Measurements from ENCODE around the gene CYP4F2.
"Not testable (repeated sequence)": the region's sequence is repeated elsewhere in the genome, so short reads cannot be mapped to it uniquely, and the experiment has no call there.

The CYP4F2 gene

DNA sequence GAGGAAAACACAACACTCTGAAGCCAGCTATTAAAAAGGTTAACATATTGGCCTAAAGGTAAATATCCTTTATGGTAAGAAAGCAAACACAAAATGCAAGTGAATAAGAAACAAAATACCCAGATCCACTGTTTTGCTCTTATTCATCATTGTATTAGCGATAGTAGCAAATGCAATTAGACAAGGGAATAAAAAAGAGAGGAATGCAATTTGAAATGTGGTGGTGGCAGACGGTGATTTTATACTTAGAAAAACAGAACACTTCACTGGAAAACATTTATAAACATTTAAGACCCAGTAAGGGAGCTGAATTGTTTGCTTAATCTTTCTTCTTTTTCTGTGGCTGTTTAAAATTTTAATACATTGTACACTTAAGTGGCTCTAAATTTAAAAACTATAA lies 17.2 kb upstream of the CYP4F2 start:
- Mint-ChIP-seq H3K27me3 (peaks cover 54% of the 10 kb centered on the region), H3K4me3 (no peak overlapping the region), H3K36me3 (no peaks in the 10 kb centered on the region), H3K27ac (no peak overlapping the region), H3K9me3 (ENCODE audit: low read depth) (no peaks in the 10 kb centered on the region), H3K4me1 (ENCODE audit: low read depth) (peaks cover 2% of the 10 kb centered on the region)

DNA sequence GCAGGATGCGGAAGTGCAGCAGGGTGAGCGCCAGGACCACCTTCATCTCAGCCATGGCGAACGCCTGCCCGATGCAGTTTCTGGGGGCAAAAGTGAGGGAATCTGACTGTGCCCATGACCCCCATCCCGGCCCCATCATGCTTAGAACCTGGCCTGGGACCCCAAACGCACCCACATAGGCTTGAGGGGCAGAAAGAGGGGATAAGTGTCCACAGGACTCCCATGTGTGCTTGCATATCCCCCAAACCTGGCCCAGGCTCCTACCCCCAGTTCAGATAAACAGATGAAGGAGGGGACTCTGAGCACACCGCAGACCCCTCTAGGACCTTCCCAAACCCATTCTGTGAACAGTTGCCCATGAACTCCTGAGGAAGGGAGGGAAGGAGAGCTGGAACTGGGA lies 16.0 kb upstream of the CYP4F2 start:
- Mint-ChIP-seq H3K4me3 (no peak overlapping the region), H3K27ac (no peak overlapping the region), H3K27me3 (peaks cover 59% of the 10 kb centered on the region)

DNA sequence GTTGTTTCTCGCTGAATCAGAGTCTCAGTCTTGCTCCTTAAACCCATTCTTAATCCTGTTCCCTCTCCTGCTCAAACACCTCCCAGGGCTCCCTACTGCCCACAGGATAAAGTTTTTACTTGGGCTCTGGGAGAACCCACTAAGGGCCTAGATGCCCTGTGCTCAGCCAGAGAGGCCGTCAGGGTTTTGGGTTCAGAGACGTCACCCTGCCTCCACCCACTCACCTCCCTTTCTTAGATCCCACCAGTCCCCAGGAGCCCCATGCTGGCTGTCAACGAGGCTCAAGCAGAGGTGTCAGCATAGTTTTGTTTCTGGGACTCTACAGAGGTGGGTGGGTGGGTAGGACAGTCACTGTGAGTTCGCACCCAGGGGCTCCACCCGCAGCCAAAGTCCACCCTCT lies 15.5 kb upstream of the CYP4F2 start:
- Mint-ChIP-seq H3K9me3 (ENCODE audit: low read depth) (no peaks in the 10 kb centered on the region), H3K27ac (no peak overlapping the region), H3K36me3 (no peaks in the 10 kb centered on the region), H3K4me1 (ENCODE audit: low read depth) (peaks cover 2% of the 10 kb centered on the region), H3K4me3 (no peak overlapping the region), H3K27me3 (peaks cover 56% of the 10 kb centered on the region)

More for the DNA sequence above, 16.0 kb upstream of the CYP4F2 start:
- H3K4me1 Mint-ChIP-seq (ENCODE audit: low read depth): peaks cover 2% of the 10 kb centered on the region
- no peaks in the 10 kb centered on the region for H3K9me3 Mint-ChIP-seq (ENCODE audit: low read depth)
- no peaks in the 10 kb centered on the region for H3K36me3 Mint-ChIP-seq

- peaks cover 3% of the 10 kb centered on the region for H3K36me3 Mint-ChIP-seq
- H3K4me3 Mint-ChIP-seq: no peak overlapping the region
- H3K27me3 Mint-ChIP-seq: peaks cover 49% of the 10 kb centered on the region
- H3K9me3 Mint-ChIP-seq (ENCODE audit: low read depth): no peaks in the 10 kb centered on the region
- no peak overlapping the region for H3K27ac Mint-ChIP-seq
- peaks cover 2% of the 10 kb centered on the region for H3K4me1 Mint-ChIP-seq (ENCODE audit: low read depth)
Measured at GRCh38 chr19:15911599-15912235, 13.8 kb upstream of the CYP4F2 start.

DNA sequence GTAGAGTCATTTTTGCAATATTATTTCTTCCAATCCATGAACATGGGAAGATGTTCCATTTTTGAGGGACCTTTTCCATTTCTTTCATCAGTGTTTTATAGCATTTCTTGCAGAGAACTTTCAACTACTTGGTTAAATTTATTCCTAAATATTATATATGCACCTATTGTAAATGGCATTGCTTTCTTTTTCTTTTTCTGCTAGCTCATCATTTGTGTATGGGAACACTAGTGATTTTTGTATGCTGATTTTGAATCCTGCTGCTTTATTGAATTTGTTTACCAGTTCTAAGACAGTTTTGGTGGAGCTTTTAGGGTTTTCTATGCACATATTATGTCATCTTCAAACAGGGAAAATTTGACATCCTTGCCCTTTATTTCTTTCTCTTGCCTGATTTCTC lies 7.2 kb upstream of the CYP4F2 start:
- Mint-ChIP-seq H3K4me3 (no peak overlapping the region), H3K27me3 (peaks cover 26% of the 10 kb centered on the region), H3K4me1 (ENCODE audit: low read depth) (peaks cover 8% of the 10 kb centered on the region), H3K27ac (no peak overlapping the region), H3K36me3 (peaks cover 4% of the 10 kb centered on the region), H3K9me3 (ENCODE audit: low read depth) (no peaks in the 10 kb centered on the region)

- not testable (repeated sequence) for H3K4me3 Mint-ChIP-seq; H3K9me3 Mint-ChIP-seq (ENCODE audit: low read depth); H3K27ac Mint-ChIP-seq; H3K36me3 Mint-ChIP-seq
- Mint-ChIP-seq H3K4me1 (ENCODE audit: low read depth) (peaks cover 11% of the 10 kb centered on the region), H3K27me3 (peaks cover 18% of the 10 kb centered on the region)
Measured at GRCh38 chr19:15902898-15903297, 5.0 kb upstream of the CYP4F2 start.

DNA sequence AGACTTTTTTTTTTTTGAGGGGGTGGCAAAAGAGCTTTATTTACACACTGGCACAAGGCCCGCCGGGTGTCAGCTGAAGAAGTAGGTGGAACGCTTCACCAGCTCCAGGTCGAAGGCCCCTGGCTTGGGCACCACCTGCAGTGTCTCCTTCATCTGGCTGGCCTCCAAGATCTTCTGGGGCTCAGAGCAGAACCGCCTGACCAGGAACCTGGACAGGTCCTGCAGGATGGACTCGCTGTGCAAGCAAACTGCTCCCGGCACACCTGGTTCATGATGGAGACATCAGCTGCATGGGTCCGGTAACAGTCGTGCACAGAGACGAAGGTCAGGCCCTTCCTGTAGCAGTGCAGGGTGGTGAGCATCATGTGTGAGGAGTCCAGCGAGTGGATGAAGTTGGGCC lies 4.4 kb upstream of the CYP4F2 start:
- Mint-ChIP-seq H3K4me3 (no peak overlapping the region), H3K9me3 (ENCODE audit: low read depth) (no peaks in the 10 kb centered on the region), H3K27ac (no peak overlapping the region), H3K27me3 (peaks cover 16% of the 10 kb centered on the region), H3K36me3 (peaks cover 4% of the 10 kb centered on the region), H3K4me1 (ENCODE audit: low read depth) (peaks cover 11% of the 10 kb centered on the region)

- no peak overlapping the region for H3K27ac Mint-ChIP-seq
- no peaks in the 10 kb centered on the region for H3K9me3 Mint-ChIP-seq (ENCODE audit: low read depth)
- peaks cover 19% of the 10 kb centered on the region for H3K27me3 Mint-ChIP-seq
- H3K36me3 Mint-ChIP-seq: no peaks in the 10 kb centered on the region
- peak overlapping the region; percentile 90 for H3K4me3 Mint-ChIP-seq
- peaks cover 11% of the 10 kb centered on the region for H3K4me1 Mint-ChIP-seq (ENCODE audit: low read depth)
Measured at GRCh38 chr19:15900504-15900903, 2.6 kb upstream of the CYP4F2 start.

DNA sequence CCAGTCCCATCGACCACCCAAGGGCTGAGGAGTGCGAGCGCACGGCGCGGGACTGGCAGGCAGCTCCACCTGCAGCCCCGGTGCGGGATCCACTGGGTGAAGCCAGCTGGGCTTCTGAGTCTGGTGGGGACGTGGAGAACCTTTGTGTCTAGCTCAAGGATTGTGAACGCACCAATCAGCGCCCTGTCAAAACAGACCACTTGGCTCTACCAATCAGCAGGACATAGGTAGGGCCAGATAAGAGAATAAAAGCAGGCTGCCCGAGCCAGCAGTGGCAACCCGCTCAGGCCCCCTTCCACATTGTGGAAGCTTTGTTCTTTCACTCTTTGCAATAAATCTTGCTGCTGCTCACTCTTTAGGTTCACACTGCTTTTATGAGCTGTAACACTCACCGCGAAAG lies 2.2 kb upstream of the CYP4F2 start:
- H3K27ac Mint-ChIP-seq; H3K36me3 Mint-ChIP-seq; H3K9me3 Mint-ChIP-seq (ENCODE audit: low read depth): not testable (repeated sequence)
- Mint-ChIP-seq H3K4me1 (ENCODE audit: low read depth) (peaks cover 11% of the 10 kb centered on the region), H3K4me3 (peak overlapping the region; percentile 90), H3K27me3 (peaks cover 20% of the 10 kb centered on the region)

- H3K36me3 Mint-ChIP-seq; H3K9me3 Mint-ChIP-seq (ENCODE audit: low read depth); H3K27ac Mint-ChIP-seq: not testable (repeated sequence)
- Mint-ChIP-seq H3K4me1 (ENCODE audit: low read depth) (peaks cover 11% of the 10 kb centered on the region), H3K4me3 (peak overlapping the region; percentile 72), H3K27me3 (peaks cover 19% of the 10 kb centered on the region)
Measured at GRCh38 chr19:15899561-15899960, 1.7 kb upstream of the CYP4F2 start.

DNA sequence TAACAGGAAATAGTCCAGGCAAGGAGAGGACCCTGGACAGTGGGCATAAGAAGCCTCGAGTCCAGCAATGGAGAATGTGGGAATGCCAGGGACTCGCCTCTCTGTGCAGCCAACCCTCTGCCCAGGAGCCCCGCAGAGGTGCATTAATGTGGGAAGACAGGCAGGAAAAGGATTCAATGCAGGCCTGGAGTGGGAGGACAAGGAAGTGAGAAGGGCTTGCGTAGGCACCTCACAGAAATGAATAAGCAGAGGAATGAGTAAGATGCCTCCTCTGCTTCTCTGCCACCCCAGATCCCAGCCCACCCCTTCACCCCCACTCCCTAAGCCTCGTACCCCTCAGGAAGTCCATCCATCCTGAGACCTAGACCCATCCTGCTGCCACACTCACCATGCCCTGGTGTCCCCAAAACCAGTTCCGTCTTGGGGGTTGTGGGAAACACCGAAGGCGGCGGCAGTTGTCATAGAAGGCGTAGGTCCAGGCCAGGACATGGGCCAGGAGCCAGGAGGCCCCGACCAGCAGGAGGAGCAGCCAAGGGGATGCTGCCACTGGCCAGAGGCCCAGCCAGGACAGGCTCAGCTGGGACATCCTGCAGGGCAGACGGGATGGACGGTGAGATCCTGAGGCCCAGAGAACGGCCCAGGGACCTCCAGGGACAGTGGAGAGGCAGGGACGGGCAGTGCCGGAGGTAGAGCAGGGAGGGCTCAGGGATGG lies 692 bp downstream of the CYP4F2 start:
- peaks cover 11% of the 10 kb centered on the region for H3K4me1 Mint-ChIP-seq (ENCODE audit: low read depth)
- H3K4me3 Mint-ChIP-seq: no peak overlapping the region
- no peaks in the 10 kb centered on the region for H3K36me3 Mint-ChIP-seq
- no peak overlapping the region for H3K27ac Mint-ChIP-seq
- H3K27me3 Mint-ChIP-seq: peaks cover 20% of the 10 kb centered on the region
- no peaks in the 10 kb centered on the region for H3K9me3 Mint-ChIP-seq (ENCODE audit: low read depth)

DNA sequence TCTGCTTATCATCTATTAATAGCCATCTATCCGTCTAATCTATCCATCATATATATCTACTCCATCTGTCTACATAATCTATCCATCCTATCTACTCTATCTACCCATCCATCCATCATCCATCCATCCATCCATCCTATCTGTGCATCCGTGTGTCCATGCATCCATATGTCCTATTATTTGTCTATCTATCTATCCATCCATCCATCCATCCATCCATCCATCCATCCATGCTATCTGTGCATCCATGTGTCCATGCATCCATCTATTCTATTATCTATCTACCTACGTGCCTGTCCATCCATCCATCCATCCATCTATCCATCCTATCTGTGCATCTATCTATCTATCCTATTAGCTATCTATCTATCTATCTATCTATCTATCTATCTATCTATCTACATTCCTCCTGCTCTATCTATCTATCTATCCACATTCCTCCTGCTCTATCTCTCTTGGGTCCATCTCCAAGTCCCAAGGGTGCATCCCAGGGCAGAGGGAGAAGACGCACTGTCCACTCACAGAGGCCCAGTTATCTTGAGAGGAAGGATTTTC lies 1.9 kb downstream of the CYP4F2 start:
- Mint-ChIP-seq H3K27me3 (peaks cover 20% of the 10 kb centered on the region), H3K4me3 (no peak overlapping the region), H3K27ac (no peak overlapping the region), H3K9me3 (ENCODE audit: low read depth) (no peaks in the 10 kb centered on the region), H3K4me1 (ENCODE audit: low read depth) (peaks cover 11% of the 10 kb centered on the region), H3K36me3 (no peaks in the 10 kb centered on the region)

GRCh38 chr19:15894359-15894758 lies 3.5 kb downstream of the CYP4F2 start:
- H3K27me3 Mint-ChIP-seq: peaks cover 16% of the 10 kb centered on the region
- no peaks in the 10 kb centered on the region for H3K9me3 Mint-ChIP-seq (ENCODE audit: low read depth)
- no peaks in the 10 kb centered on the region for H3K36me3 Mint-ChIP-seq
- no peak overlapping the region for H3K27ac Mint-ChIP-seq
- H3K4me1 Mint-ChIP-seq (ENCODE audit: low read depth): peaks cover under 1% of the 10 kb centered on the region
- H3K4me3 Mint-ChIP-seq: no peak overlapping the region

GRCh38 chr19:15893477-15893876 lies 4.4 kb downstream of the CYP4F2 start:
- no peaks in the 10 kb centered on the region for H3K4me1 Mint-ChIP-seq (ENCODE audit: low read depth)
- no peak overlapping the region for H3K4me3 Mint-ChIP-seq
- no peak overlapping the region for H3K27ac Mint-ChIP-seq
- H3K36me3 Mint-ChIP-seq: no peaks in the 10 kb centered on the region
- peaks cover 16% of the 10 kb centered on the region for H3K27me3 Mint-ChIP-seq
- H3K9me3 Mint-ChIP-seq (ENCODE audit: low read depth): no peaks in the 10 kb centered on the region

DNA sequence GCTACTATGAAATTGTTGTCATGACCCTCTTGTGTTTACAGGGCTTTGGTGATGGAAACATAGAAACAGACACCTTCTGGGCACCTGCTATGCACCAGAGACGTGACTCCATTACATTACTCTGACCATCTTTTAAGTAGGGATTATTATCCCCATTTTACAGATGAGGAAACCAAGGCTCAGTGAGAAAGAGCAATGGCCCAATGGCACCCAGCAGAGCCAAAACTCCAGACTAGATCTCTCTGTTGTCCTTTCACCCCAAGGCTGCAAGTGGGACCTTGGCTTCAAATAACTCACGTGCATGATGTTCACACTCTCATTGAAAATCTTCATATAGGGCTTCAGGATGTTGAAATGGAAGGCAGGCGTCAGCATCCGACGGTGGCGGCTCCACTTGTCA lies 5.9 kb downstream of the CYP4F2 start:
- Mint-ChIP-seq H3K27ac (no peak overlapping the region), H3K4me3 (no peak overlapping the region), H3K27me3 (peaks cover 14% of the 10 kb centered on the region), H3K4me1 (ENCODE audit: low read depth) (no peaks in the 10 kb centered on the region), H3K36me3 (no peaks in the 10 kb centered on the region), H3K9me3 (ENCODE audit: low read depth) (no peaks in the 10 kb centered on the region)

DNA sequence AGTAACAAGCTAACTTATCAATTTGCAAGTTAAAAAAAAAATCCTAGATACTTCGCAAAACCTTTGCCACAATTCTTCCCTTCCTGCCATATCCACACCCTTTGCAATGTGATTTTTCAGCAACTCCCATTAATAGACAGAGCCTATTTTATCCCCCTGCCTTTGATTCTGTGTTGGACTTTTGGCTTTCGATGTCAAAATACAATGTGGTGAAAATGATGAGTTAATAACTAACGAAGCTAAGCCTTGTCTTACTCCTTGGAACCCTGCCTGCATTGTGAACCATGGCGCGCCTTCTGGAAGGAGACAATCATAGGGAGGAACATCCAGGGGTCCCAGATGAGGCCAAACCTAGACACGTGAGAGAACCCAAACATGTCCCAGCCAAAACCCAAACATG lies 6.4 kb downstream of the CYP4F2 start:
- H3K36me3 Mint-ChIP-seq: no peaks in the 10 kb centered on the region
- no peaks in the 10 kb centered on the region for H3K4me1 Mint-ChIP-seq (ENCODE audit: low read depth)
- H3K9me3 Mint-ChIP-seq (ENCODE audit: low read depth): no peaks in the 10 kb centered on the region
- no peak overlapping the region for H3K27ac Mint-ChIP-seq
- H3K27me3 Mint-ChIP-seq: peaks cover 9% of the 10 kb centered on the region
- no peak overlapping the region for H3K4me3 Mint-ChIP-seq

All from activated naive CD8-positive, alpha-beta T cell (primary cell).